ENCODE data around the gene KRT2. TPM values are rescaled to one million over a fixed set of nuclear protein-coding genes. Genes with fewer than 3 reads are reported as not detected.

The KRT2 gene
- total RNA-seq, 1 donor from 2014 or later = not detected

GRCh38 chr12:52601671-52602070, 50.3 kb downstream of the KRT2 start:
- Mint-ChIP-seq H3K36me3 (ENCODE audit: unreplicated experiment) (no peaks in the 10 kb centered on the region), H3K4me1 (ENCODE audit: unreplicated experiment) (no peaks in the 10 kb centered on the region), H3K4me3 (ENCODE audit: unreplicated experiment) (no peak overlapping the region), H3K27ac (ENCODE audit: unreplicated experiment) (no peak overlapping the region), H3K9me3 (ENCODE audit: unreplicated experiment) (no peaks in the 10 kb centered on the region), H3K27me3 (ENCODE audit: unreplicated experiment) (peaks cover 73% of the 10 kb centered on the region)
- DNase-seq (ENCODE audit: extremely low spot score, unreplicated experiment) = peak; percentile 40
- no peak for TF ChIP-seq CTCF (IDR thresholded peaks at IDR 0.05)

GRCh38 chr12:52600941-52601481, 51.0 kb downstream of the KRT2 start, which contains the start of gene KRT72:
Gene KRT72 (minus strand): TSS chr12:52601463. CDS start chr12:52601452, 11 bp downstream.
- TF ChIP-seq CTCF (IDR thresholded peaks at IDR 0.05) = no peak
- no peaks in the 10 kb centered on the region for H3K36me3 Mint-ChIP-seq (ENCODE audit: unreplicated experiment)
- no peaks in the 10 kb centered on the region for H3K9me3 Mint-ChIP-seq (ENCODE audit: unreplicated experiment)
- H3K27me3 Mint-ChIP-seq (ENCODE audit: unreplicated experiment) = peaks cover 70% of the 10 kb centered on the region
- peak; percentile 80 for DNase-seq (ENCODE audit: extremely low spot score, unreplicated experiment)
- no peak within 1 kb of the TSS for H3K27ac Mint-ChIP-seq (ENCODE audit: unreplicated experiment)
- H3K4me1 Mint-ChIP-seq (ENCODE audit: unreplicated experiment) = no peaks in the 10 kb centered on the region
- H3K4me3 Mint-ChIP-seq (ENCODE audit: unreplicated experiment) = no peak within 1 kb of the TSS

GRCh38 chr12:52600475-52600874, 51.5 kb downstream of the KRT2 start:
- peaks cover 70% of the 10 kb centered on the region for H3K27me3 Mint-ChIP-seq (ENCODE audit: unreplicated experiment)
- H3K27ac Mint-ChIP-seq (ENCODE audit: unreplicated experiment) = no peak overlapping the region
- H3K4me3 Mint-ChIP-seq (ENCODE audit: unreplicated experiment) = no peak overlapping the region
- no peaks in the 10 kb centered on the region for H3K36me3 Mint-ChIP-seq (ENCODE audit: unreplicated experiment)
- no peaks in the 10 kb centered on the region for H3K9me3 Mint-ChIP-seq (ENCODE audit: unreplicated experiment)
- no peaks in the 10 kb centered on the region for H3K4me1 Mint-ChIP-seq (ENCODE audit: unreplicated experiment)
- no peak for TF ChIP-seq CTCF (IDR thresholded peaks at IDR 0.05)
- peak; percentile 17 for DNase-seq (ENCODE audit: extremely low spot score, unreplicated experiment)

- DNase-seq (ENCODE audit: extremely low spot score, unreplicated experiment) = no peak
- Mint-ChIP-seq H3K4me3 (ENCODE audit: unreplicated experiment) (no peak overlapping the region), H3K4me1 (ENCODE audit: unreplicated experiment) (no peaks in the 10 kb centered on the region), H3K9me3 (ENCODE audit: unreplicated experiment) (no peaks in the 10 kb centered on the region), H3K36me3 (ENCODE audit: unreplicated experiment) (no peaks in the 10 kb centered on the region), H3K27me3 (ENCODE audit: unreplicated experiment) (peaks cover 67% of the 10 kb centered on the region), H3K27ac (ENCODE audit: unreplicated experiment) (no peak overlapping the region)
- TF ChIP-seq CTCF (IDR thresholded peaks at IDR 0.05) = no peak
These were observed 51.9 kb downstream of the KRT2 start for GRCh38 chr12:52600071-52600470.

GRCh38 chr12:52598966-52599365, 53.0 kb downstream of the KRT2 start:
- Mint-ChIP-seq H3K4me3 (ENCODE audit: unreplicated experiment) (no peak overlapping the region), H3K27me3 (ENCODE audit: unreplicated experiment) (peaks cover 65% of the 10 kb centered on the region), H3K36me3 (ENCODE audit: unreplicated experiment) (no peaks in the 10 kb centered on the region)

More at GRCh38 chr12:52598966-52599365, 53.0 kb downstream of the KRT2 start:
- TF ChIP-seq CTCF (IDR thresholded peaks at IDR 0.05) = no peak
- no peaks in the 10 kb centered on the region for H3K4me1 Mint-ChIP-seq (ENCODE audit: unreplicated experiment)
- DNase-seq (ENCODE audit: extremely low spot score, unreplicated experiment) = no peak
- H3K27ac Mint-ChIP-seq (ENCODE audit: unreplicated experiment) = no peak overlapping the region
- H3K9me3 Mint-ChIP-seq (ENCODE audit: unreplicated experiment) = no peaks in the 10 kb centered on the region

Other genes with a start within 250 kb of the KRT2 start
- not detected in 2 replicates for gene KRT82, start 245.9 kb downstream of the KRT2 start, total RNA-seq
- gene KRT75, start 217.8 kb downstream of the KRT2 start, total RNA-seq = not detected in 2 replicates
- not detected in 2 replicates for gene KRT6B, start 200.1 kb downstream of the KRT2 start, total RNA-seq
- gene KRT6C, start 178.4 kb downstream of the KRT2 start, total RNA-seq = not detected in 2 replicates
- not detected in 2 replicates for gene KRT6A, start 159.0 kb downstream of the KRT2 start, total RNA-seq
- not detected in 2 replicates for gene KRT5, start 131.8 kb downstream of the KRT2 start, total RNA-seq
- not detected in 2 replicates for gene KRT71, start 99.1 kb downstream of the KRT2 start, total RNA-seq
- not detected in 2 replicates for gene KRT74, start 78.4 kb downstream of the KRT2 start, total RNA-seq
- gene KRT72, start 50.7 kb downstream of the KRT2 start, total RNA-seq = not detected in 2 replicates
- gene KRT73, start 33.7 kb downstream of the KRT2 start, total RNA-seq = not detected in 2 replicates
- not detected in 2 replicates for gene KRT1, start 28.2 kb upstream of the KRT2 start, total RNA-seq
- not detected in 2 replicates for gene KRT77, start 51.3 kb upstream of the KRT2 start, total RNA-seq
- not detected in 2 replicates for gene KRT76, start 125.1 kb upstream of the KRT2 start, total RNA-seq
- gene KRT3, start 143.9 kb upstream of the KRT2 start, total RNA-seq = not detected in 2 replicates
- not detected in 2 replicates for gene KRT4, start 161.9 kb upstream of the KRT2 start, total RNA-seq
- gene KRT79, start 182.1 kb upstream of the KRT2 start, total RNA-seq = not detected in 2 replicates
- not detected in 2 replicates for gene KRT78, start 196.8 kb upstream of the KRT2 start, total RNA-seq